Suppressor macrophage treated with lipopolysaccharide for 4 hours (primary cell): ENCODE measurements around the gene CCDC187.
"Not testable (repeated sequence)": the region's sequence is repeated elsewhere in the genome, so short reads cannot be mapped to it uniquely, and the experiment has no call there.

Source experiments
- DNase-seq: peaks from one replicate; pipeline ENCODE4 v3.0.0-alpha.2; 2020

CCDC187 gene

DNA sequence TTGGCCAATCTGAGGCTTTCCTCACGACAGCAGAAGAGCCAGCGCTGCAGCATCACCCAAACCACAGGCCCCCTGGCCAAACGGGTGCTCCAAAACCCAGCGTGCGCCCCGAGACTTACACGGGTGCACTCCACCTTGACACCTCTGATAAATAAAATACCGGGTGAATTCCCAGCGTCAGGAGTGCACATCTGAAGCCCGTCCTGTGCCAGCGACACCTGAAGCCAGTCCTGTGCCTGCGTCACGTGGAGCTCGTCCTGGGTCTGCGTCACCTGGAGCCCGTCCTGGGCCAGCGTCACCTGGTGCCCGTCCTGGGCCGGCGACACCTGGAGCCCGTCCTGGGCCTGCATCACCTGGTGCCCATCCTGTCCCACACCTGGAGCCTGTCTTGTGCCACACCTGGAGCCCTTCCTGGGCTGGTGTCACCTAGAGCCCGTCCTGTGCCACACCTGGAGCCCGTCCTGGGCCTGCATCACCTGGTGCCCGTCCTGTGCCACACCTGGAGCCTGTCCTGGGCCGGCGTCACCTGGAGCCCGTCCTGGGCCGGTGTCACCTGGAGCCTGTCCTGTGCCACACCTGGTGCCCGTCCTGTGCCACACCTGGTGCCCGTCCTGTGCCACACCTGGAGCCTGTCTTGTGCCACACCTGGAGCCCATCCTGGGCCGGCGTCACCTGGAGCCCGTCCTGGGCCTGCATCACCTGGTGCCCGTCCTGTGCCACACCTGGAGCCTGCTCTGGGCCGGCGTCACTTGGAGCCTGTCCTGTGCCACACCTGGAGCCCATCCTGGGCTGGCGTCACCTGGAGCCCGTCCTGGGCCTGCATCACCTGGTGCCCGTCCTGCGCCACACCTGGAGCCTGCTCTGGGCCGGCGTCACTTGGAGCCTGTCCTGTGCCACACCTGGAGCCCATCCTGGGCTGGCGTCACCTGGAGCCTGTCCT, 67.2 kb downstream of the CCDC187 start:
- not testable (repeated sequence) for DNase-seq

DNA sequence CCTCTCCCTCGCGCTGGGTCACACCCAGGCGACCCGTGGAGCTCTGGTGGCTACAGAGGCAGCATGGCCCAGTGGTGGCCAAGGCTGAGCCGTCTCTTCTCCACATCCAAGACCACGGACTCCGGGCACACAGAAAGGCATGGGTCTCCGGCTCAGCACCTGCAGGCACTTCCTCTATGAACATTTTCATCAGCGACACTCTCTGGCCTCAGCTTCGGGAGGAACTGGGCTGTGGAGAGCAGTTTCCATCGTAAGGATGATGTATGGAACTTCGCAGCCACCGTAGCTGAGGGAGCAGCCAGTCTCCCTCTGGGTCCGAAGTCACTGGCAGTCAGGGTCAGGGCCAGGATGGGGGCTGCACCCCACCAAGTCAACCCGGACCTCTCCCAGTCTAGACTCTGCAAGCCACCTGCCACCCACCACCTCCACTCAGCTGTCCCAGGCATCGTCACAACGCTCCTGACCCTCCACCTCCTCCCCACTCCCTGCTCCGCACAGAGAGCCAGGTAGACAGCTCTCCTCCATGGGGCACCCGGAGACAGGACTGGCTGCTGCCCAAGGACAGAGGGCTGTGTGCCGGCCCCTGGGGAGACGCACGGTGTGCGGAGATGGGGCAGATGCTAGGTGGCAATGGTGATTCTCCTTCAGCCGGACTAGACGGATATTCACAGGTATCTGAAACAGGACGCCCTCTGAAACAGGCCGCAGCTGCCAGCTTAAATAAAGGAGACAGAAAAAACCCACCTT, 68.0 kb downstream of the CCDC187 start:
- no peak for DNase-seq

DNA sequence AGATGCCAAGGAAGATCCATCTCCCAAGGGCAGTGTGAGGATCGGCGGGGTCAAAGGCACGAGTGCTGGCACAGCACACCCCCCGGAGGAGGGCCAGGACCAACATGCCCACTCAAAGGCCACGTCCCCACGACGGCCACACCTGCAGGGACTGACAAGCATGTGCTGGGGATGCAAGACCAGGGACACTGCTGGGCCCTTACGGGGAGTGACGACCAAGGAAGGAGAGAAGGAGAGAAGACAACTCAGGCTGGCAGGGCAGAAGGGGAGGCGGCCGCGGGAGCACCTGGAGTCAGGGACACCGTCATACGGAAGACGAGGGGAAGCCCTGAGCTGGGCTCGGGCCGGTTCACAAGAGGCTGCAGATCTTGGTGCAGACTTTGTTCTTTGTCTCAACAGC, 68.7 kb downstream of the CCDC187 start:
- DNase-seq: no peak

DNA sequence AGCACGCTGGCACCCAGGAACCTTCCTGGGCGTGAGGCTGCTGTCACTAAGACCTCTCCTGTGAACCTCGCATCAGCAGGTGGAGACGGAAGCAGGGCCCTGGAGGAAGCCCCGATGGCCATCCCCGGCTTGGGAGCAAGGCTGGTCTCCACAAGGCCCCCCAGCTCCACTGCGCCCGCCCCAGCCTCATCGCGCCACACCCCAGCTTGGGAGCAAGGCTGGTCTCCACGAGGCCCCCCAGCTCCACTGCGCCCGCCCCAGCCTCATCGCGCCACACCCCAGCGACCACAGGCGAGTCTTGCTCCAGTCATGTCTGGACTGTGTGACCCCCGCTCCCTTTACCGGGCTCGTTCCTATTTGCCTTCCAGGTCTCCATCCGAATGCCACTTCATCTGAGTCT, 69.3 kb downstream of the CCDC187 start:
- DNase-seq: no peak

DNA sequence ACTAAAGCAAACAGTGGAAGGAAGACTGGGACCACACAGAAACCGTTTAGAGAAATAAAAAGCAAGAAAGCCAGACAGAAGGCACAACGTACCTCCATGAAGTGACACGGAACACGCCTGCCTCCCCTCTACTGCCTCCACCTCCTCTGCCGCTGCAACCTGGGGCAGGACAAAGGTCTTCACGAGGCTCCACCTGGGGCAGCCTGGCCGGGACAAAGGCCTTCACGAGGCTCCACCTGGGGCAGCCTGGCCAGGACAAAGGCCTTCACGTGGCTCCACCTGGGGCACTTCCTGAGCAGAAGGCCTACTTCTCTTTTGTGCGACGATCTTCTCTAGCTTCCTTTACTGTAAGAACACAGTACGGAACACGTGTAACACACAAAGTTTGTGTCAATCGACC, 70.0 kb downstream of the CCDC187 start:
- no peak for DNase-seq

DNA sequence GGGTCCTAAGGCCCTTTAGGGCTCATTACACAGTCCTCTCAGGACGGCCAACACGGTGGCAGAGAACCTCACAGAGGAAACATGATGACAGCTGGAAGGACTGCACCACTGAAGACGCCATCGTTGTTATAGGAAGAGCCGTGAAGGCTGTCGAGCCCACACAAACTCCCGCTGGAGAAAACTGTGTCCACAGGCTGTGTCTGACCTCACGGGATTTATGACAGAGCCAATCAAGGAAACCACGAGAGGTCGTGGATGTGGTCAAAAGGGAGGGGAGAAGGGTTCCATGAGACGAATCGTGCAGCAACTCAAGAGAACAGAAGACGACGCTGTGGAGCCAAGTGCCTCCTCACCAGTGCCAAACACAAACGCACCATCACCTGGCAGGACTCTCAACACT, 70.5 kb downstream of the CCDC187 start:
- no peak for DNase-seq

DNA sequence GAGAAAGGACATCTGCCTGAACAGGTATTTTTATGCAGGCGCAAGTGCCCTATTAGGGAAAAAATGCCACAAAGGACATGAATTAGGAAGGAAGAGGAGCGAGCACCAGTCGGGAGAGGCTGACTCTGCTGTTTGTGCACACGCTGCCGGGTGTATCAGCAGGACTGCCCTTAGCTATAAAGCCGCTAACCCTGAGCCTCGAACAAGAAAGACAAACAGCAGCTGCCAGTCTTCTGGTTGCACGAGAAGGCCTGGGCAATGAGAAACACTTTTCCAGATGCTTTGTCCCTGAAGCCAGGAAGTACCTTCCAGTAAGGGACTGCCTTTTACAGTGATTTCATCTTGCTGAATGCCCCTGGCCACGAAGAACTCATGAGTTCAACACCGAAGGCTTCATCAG, 70.9 kb downstream of the CCDC187 start:
- DNase-seq: no peak

DNA sequence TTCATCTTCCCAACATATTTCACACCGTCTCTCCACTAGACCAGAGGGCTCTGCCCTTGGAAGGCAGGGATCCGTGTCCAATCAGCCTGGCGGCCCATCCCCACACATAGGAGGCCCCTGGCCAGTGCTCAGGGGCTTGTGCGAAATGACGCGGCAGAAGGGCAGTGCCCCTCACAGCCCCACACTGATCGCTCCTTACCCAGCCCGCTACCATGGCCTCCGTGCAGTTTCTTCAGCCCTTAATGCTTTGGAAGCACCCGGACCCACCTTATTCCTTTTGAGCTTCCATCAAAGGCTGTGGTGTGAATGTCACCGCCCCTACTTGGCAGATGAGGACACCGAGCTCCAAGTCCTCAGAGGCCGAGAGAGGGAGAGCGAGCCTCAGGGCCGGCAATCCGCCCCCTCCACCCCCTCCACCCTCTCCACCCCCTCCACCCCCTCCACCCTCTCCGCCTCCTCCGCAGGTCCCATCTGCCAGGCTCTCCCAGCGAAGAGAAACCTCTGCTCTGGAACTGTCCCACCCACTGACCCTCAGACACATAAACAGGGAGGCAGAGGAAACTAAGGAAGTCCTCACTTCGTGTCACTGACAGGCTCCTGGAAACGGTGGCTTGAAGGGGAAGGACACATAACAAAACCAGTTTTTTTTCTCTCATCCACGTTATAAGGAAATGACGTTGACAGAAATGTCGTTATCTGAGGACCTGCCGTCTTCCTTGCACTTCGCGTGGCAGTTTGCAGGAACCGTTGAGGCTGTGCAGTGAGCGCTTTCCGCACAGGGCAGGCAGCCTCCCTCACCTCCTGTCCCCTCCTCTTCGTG, 72.2 kb downstream of the CCDC187 start:
- peak; percentile 58 for DNase-seq

DNA sequence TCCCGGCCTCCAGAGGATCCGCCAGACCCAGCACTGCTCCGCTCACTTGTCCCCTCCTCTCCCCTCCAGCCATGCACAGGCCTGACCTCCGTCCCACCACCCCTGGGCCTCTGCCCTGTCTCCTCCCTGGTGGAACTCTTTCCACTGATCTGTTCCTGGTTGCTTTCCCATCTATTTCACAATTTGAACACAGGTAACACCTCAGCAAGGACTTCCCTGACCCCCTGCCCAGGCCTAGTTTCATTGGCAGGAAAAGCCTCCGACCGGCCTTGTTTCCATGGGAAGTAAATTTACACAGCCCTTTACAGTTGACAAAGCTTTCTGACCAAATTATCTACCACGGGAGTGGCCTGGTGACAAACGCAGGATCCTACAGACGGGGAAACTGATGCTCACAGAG, 73.1 kb downstream of the CCDC187 start:
- DNase-seq: no peak

DNA sequence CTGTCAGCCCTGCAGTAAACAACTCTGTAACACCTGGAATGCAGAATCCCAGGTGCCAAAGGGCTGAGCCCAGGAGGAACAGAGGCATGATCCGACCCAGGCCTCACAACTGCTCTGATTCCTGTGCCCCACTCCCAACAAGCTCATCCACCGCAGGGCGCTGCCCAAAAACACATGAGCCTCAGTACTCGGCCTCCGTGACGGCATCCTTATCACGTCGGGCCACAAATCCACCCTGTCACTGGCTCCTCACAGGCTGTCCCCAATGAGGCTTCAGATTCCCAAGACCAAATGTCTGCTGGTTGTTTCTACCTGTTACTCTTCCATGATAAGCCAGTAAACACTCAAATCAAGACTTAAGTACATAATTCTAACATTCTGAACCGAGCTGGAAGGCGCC, 73.5 kb downstream of the CCDC187 start:
- DNase-seq: no peak

DNA sequence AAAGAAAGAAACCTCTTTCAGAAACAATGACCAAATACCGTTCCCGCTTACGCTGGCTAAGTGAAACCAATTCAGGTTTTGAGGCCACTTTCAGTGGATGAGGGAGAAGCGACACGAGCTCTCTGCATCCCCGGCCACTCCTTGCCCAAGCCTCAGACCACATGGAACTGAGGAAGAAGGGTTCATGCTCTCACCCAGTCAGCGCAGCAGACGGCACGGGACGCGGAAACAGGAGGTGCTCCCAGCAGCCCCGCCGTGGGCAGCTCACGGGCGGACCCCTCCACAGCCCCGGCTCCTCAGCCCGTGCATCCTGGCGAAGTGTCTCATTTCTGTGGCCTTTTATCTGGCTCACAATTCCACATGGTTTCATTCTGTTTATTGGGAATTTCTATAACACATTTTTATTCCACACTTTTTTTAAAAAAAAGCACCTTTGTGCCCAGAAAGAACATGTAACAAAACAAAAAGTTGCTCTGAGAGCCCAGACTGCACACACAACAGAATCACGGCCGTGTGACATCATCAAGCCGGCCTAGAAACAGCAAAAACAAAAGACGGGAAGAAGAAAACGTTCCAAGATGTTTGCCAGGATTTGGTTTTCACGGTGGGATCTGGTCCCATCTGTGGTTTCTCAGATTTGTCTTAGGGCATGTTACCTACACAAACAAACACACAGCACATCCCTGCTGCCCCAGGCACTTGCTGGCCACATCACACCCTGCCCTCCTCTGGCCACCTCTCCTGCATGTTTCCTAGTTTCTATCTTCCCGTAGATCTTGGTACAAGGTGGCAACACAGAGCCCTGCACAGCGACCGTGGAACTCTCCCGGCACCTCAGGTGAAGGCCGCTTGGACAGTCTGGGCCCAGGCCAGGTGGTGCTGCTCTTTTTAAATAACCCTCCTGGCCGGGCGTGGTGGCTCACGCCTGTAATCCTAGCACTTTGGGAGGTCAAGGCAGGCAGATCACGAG, 74.5 kb downstream of the CCDC187 start:
- no peak for DNase-seq

DNA sequence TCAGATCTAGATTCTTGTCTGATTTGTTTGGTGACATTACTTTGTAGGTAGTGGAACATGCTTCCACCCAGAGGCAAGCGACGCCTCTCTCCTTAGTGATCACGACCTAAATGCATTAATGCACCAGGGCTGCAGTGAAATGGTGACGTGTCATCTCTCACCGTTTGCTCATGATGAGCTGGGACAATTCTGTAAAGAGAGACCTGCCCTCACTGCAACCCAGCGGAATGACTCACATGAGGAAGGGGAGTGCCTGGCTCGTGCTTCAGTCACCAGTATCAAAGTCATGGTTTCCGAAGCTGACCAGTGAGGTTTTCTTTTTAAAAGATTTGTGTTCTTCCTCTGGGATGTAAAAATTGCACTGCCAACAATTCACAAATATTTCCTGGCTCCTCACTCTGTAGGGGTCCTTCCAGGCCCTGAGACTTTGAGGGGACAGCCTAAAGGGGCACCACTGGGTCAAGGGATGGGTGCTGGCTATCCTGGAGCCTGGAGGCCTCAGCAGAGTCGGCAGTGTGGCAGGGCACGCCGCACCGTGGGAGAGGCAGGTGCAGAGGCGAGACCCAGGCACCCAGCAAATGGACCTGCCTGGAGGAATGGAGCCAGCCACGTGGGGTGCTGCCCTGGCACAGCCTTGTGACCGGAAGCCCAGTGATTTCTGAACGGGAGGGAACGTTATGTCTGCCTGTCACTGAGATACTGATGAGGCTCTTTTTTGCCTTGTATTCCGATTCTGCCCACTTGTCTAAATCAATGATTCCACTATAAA, 75.6 kb downstream of the CCDC187 start:
- peak; percentile 28 for DNase-seq

DNA sequence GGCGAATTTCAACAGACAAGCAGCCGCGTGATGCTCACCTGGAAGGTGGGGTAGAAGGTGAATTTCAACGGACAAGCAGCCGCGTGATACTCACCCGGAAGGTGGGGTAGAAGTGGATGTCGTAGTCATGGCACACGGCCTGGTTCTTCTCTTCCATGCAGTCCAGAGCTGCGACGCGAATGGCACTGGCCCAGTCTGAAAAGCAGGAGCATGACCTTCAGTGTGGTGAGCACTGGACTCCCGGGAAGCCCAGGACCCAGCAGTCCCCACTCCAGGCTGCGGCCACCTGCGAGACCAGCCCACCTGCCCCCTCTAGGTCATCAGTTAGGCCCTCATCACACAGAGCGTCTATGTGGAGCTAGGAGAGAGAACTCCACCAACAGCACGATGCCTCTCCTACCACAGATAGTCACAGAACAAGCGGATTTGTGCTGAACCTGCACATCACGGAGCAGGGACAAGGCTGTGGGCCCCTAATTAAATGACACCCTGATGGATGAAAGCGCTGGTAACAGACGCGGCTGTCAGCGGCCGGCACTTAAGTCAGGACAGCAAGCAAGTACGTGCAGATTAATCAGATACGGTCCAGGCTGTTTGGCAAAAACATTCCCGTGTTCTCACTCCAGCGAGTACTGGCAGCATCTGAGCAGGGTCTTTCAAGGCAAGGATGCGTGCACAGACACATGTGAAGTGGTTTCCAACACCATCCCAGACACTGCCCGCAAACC, 77.0 kb downstream of the CCDC187 start:
- DNase-seq: no peak

DNA sequence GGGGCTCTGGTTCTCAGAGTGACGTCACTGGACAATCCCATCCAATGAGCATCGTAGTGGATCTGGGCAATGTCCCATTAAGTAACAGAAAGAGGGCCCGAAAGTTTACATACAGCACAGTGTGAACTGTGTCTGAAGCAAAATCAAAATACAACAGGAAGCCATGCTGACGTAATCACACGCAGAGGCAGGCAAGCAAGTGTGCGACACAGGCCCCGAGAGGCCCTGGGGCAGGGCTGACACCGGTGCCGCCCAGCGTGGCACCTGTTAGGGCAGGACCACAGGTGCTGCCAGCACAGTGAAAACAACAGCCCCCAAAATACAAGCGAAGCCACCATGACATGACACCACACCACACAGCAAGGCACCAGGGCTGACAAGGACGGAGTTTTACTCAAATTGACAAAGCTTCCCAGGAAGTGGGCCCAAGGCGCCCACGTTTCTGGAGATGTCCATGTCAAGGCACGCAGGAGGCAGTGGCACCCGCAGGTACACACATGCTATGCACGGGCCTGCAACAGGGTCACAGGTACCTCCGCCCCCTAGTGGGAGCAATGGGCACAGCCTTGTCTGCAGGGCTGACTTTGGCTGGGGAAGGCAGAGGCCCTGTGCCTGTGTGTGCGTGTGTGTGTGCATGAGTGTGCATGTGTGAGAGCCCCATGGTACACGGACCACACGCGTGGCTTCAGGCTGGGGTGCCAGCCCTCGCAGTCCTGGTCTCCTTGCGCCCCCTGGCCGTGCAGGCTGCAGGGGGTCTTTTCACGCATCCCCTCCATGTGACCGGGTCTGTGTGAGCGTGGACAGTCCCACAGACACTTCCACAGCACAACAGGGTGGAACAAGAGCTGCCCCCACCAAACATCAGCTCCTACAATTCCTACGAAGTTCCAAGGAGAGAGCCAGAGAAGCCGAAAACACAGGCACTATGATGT, 77.9 kb downstream of the CCDC187 start:
- peak; percentile 46 for DNase-seq

DNA sequence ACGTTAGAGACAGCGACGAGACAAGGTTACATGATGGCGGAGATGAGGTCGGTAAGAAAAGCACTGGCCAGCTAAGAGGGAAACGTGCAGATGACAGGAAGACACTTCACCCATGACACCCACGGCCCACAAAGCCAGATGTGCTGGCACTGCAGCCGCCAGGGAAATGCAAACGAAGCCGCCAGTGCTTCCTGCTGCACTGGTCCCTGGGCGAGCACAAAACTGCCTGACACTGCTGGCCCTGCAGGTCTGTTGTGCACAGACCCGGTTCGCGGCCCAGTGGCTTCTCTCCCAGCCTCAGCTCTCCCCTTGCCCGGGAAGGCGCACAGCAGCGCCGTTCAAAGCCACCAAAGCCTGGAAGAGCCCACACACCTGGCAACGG, 78.5 kb downstream of the CCDC187 start:
- no peak for DNase-seq

DNA sequence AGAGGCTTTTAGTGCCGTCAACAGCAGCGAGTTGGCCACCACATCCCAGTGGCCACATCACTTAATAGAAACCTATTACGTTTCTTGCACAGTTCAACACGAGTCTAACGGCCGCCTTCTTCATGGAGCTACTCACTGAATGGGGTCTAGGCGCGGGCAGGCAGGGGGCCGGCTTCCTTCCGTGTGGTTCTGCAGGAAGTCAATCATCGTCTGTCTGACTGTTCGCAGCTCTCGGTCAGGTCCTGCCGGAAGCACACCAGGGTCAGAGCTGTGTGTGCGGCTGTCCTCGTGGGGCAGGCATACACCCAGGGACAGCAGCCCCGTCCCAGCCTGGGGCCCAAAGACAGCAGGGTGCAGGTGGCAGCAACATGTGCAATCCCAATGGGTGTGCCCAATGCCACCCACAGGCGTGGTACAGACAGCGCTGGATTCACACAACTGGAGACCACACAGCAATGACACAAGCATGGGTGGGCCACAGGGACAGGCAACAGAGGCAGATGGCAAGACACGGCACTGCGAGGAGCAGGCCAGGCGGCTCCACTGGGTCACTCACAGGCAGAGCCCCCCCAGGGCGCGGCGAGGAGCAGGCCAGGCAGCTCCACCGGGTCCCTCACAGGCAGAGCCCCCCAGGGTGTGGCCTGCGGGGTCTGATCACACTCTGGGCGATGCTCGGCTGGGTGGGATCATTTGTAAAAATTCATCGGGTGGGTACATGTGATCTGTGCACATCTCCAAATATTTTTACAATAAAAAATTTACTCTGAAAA, 79.8 kb downstream of the CCDC187 start:
- no peak for DNase-seq

DNA sequence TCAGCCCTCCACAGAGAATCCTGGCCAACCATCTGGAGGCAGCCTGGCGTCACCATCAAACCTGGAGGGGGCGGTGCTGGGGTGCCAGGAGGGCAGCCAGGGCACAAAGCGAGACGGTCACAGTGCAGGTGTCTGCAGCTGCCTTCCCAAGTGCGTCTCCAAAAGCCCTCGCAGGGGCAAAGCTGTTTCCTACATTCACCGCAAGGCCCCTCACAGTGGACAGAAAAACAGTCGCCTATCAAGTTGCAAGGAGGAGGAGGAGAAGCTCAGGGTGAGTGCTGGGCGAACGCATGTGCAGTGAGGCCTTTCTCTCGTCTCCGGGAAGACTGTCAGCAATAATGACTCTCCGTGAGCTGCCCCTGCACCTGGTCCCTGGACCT, 81.0 kb downstream of the CCDC187 start:
- DNase-seq: no peak

DNA sequence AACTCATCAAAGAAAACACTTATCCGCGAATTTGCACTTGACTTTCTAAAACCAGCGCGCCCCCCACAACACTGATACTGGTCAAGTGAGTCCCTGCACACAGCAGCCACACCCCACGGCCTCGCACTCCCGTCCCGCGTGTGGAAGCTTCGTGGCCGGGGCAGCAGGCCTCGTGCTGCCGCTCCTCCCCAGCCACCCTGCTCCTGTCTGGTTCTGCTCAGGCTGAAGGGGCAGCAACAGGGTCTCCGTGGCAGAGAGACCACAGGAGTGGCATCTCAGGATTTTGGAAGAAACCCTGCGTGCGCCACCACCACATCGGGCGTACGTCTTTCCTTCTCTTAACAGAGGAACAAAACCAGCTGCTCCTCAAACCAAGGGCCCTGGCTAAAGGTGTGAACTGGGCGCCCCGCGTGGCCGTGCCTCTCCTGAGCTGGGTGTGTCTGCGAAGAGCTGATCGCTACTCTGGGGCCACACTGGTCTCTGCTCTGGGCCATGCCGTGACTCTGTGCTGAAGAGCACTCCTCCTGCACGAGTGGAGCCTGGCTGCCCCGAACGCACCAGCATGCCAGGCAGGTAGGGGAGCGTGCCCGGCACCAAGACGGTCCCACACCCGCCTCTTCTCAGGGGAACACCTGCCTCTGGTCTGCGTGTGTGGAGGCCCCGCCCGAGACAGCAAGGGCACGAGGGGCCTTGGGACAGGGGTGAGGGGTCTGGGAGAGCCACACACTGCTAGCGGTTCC, 81.6 kb downstream of the CCDC187 start:
- DNase-seq: no peak
